ENCODE measurements around the gene TMEM61.
"Not testable (repeated sequence)": the region's sequence is repeated elsewhere in the genome, so short reads cannot be mapped to it uniquely, and the experiment has no call there.

TMEM61 gene

GRCh38 chr1:54980528-54981241, at the start of gene TMEM61:
Gene TMEM61, plus strand, starts transcription at chr1:54980628. Its CDS starts 438 bp downstream, at chr1:54981066.
- DNase-seq, result no peak

GRCh38 chr1:54931275-54931840, 49.1 kb upstream of the TMEM61 start:
- no peak for DNase-seq

GRCh38 chr1:54934081-54934480, 46.3 kb upstream of the TMEM61 start:
- not testable (repeated sequence) for DNase-seq

GRCh38 chr1:54934869-54935268, 45.6 kb upstream of the TMEM61 start:
- no peak for DNase-seq

GRCh38 chr1:54936791-54937190, 43.6 kb upstream of the TMEM61 start:
- DNase-seq, result no peak

GRCh38 chr1:54937469-54937868, 43.0 kb upstream of the TMEM61 start:
- no peak for DNase-seq

- DNase-seq, result not testable (repeated sequence)
Observed at GRCh38 chr1:54938955-54939354, 41.5 kb upstream of the TMEM61 start.

GRCh38 chr1:54940042-54940441, 40.4 kb upstream of the TMEM61 start:
- DNase-seq, result no peak

- DNase-seq, result no peak
Observed at GRCh38 chr1:54942976-54943375, 37.5 kb upstream of the TMEM61 start.

GRCh38 chr1:54944610-54945392, 35.6 kb upstream of the TMEM61 start:
- peak; percentile 55 for DNase-seq

- DNase-seq, result no peak
Observed at GRCh38 chr1:54945393-54945936, 35.0 kb upstream of the TMEM61 start.

- DNase-seq, result no peak
Observed at GRCh38 chr1:54947540-54947939, 32.9 kb upstream of the TMEM61 start.

- no peak for DNase-seq
Observed at GRCh38 chr1:54949053-54949452, 31.4 kb upstream of the TMEM61 start.

GRCh38 chr1:54950006-54950368, 30.4 kb upstream of the TMEM61 start:
- DNase-seq, result no peak

GRCh38 chr1:54950369-54951163, 29.9 kb upstream of the TMEM61 start:
- DNase-seq, result peak; percentile 26

GRCh38 chr1:54951810-54952226, 28.6 kb upstream of the TMEM61 start:
- DNase-seq, result no peak

GRCh38 chr1:54952950-54953718, 27.3 kb upstream of the TMEM61 start:
- DNase-seq, result no peak

GRCh38 chr1:54953846-54954245, 26.6 kb upstream of the TMEM61 start:
- DNase-seq, result no peak

GRCh38 chr1:54955359-54955758, 25.1 kb upstream of the TMEM61 start:
- DNase-seq, result no peak

- no peak for DNase-seq
Observed at GRCh38 chr1:54956726-54957125, 23.7 kb upstream of the TMEM61 start.

- DNase-seq, result no peak
Observed at GRCh38 chr1:54959241-54959640, 21.2 kb upstream of the TMEM61 start.

Measured in NCI-H2171 (cell line).